Fibroblast of villous mesenchyme (primary cell): Measurements from ENCODE around the gene OR6B2. TPM values are rescaled to one million over a fixed set of nuclear protein-coding genes. Genes with fewer than 3 reads are reported as not detected.
A peak's percentile ranks its signal among the peaks of the same experiment; 100 is the strongest.

ENCODE experiments used
- DNase-seq: peaks from one replicate; pipeline ENCODE4 v3.0.0-alpha.2; 2010; ENCODE audit warnings: low read depth
- H3K4me3 ChIP-seq: 2 replicates; pipeline ENCODE4 v1.5.1; 2011; ENCODE audit warnings: low read depth, mild to moderate bottlenecking, low read length
- CTCF ChIP-seq: IDR thresholded peaks from 2 replicates; pipeline ENCODE4 v1.5.1; 2012; ENCODE audit warnings: low read depth, mild to moderate bottlenecking, low read length; ENCODE audit not compliant: insufficient read depth
- total RNA-seq: library from RNA; depleted of rRNA; stranded (reverse); fragments of >200 nt; gene quantifications from 2 replicates; pipeline ENCODE4 v1.2.3, GENCODE V29; 2012

OR6B2 gene
- total RNA-seq, 1 donor: not detected

DNA sequence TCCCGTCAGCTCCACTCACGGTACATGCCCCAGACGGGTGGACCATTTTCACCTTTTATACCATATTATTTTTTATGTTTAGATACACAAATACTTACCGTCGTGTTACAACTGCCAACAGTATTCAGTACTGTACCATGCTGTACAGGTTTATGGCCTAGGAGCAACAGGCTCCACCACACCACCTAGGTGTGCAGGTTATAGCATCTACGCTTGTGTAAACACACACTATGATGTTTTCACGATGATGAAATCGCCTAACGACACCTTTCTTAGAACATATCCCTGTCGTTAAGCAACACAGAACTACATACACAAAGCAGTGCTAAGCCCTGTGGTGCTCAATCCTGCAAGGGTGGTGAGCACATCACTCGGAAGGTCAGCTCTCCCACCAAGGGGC, 29.6 kb downstream of the OR6B2 start:
- no peak overlapping the region for H3K4me3 ChIP-seq
- no peak for DNase-seq
- no peak for TF ChIP-seq CTCF

- no peak for TF ChIP-seq CTCF
- no peak for DNase-seq
- no peak overlapping the region for H3K4me3 ChIP-seq
These were observed 32.4 kb downstream of the OR6B2 start for GRCh38 chr2:239997686-239998409.

- H3K4me3 ChIP-seq: no peak overlapping the region
- DNase-seq: no peak
- TF ChIP-seq CTCF: no peak
These were observed 36.1 kb downstream of the OR6B2 start for GRCh38 chr2:239994086-239994485.

- no peak for TF ChIP-seq CTCF
- DNase-seq: no peak
- H3K4me3 ChIP-seq: no peak overlapping the region
These were observed 36.9 kb downstream of the OR6B2 start for GRCh38 chr2:239993291-239993690.

DNA sequence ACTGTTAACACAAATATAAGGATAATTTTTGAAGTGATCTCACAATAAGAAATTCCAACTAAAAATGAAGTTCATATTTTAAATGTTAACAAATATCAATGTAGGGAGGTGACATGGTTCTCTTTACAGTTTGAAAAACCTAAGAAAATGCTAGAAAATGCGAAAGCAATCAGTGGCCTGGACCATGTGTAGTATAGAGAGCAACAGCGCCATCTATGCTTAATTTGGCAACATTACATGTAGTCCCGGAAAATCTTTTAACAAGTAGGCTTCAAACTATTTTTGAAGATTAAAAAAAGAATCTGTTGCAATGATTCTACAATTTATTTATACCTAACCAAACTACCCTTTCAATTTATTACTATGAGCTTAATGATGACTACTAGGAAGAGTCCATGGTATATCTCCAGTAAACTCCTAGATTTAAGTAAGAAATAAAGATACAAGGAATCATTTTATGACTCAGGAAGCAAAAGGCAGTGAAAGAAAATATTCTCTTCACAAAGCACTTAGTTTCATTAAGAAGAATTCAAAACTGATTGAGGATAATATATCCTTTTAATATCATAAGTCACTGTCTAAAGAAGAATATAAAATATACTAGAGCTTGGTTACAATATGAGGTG, 38.4 kb downstream of the OR6B2 start:
- peak; percentile 73 for TF ChIP-seq CTCF
- peak; percentile 74 for DNase-seq
- no peak overlapping the region for H3K4me3 ChIP-seq

- no peak for DNase-seq
- H3K4me3 ChIP-seq: no peak overlapping the region
- TF ChIP-seq CTCF: no peak
These were observed 39.3 kb downstream of the OR6B2 start for GRCh38 chr2:239990966-239991365.
